OCI-LY1 (cell line): ENCODE measurements around the gene TPSD1.
"Not testable (repeated sequence)": the region's sequence is repeated elsewhere in the genome, so short reads cannot be mapped to it uniquely, and the experiment has no call there.

Experiments
- H2AFZ ChIP-seq: fragments of 200-600 bp; sonication (generic), shearing (Covaris generic); 2 replicates; pipeline ENCODE4 v1.6.0; 2014; ENCODE audit warnings: antibody characterized with exemption, mild to moderate bottlenecking, low read length
- H3F3A ChIP-seq: fragments of 200-600 bp; sonication (generic), shearing (Covaris generic); 2 replicates; pipeline ENCODE4 v1.6.0; 2014; ENCODE audit warnings: mild to moderate bottlenecking, antibody characterized with exemption, low read length, moderate library complexity; ENCODE audit not compliant: insufficient read depth
- H3K27ac ChIP-seq: fragments of 200-600 bp; sonication (generic); 2 replicates; pipeline ENCODE4 v1.5.1; 2014; ENCODE audit warnings: low read length, mixed run types, mild to moderate bottlenecking, low read depth; ENCODE audit not compliant: poor library complexity, severe bottlenecking
- H3K27me3 ChIP-seq: fragments of 200-600 bp; sonication (generic); 2 replicates; pipeline ENCODE4 v1.6.0; 2014; ENCODE audit warnings: antibody characterized with exemption, mild to moderate bottlenecking, low read length, moderate library complexity; ENCODE audit not compliant: insufficient read depth
- H3K36me3 ChIP-seq: fragments of 200-600 bp; sonication (generic); 2 replicates; pipeline ENCODE4 v1.6.1; 2014; ENCODE audit warnings: mild to moderate bottlenecking, antibody characterized with exemption, low read length, moderate library complexity, mixed read lengths; ENCODE audit not compliant: insufficient read depth
- H3K4me1 ChIP-seq: fragments of 200-600 bp; sonication (generic); 2 replicates; pipeline ENCODE4 v1.5.1; 2014; ENCODE audit warnings: mild to moderate bottlenecking, low read length, moderate library complexity; ENCODE audit not compliant: insufficient read depth, severe bottlenecking
- H3K4me2 ChIP-seq: fragments of 200-600 bp; sonication (generic), shearing (Covaris generic); 2 replicates; pipeline ENCODE4 v1.6.1; 2014; ENCODE audit warnings: low read length
- H3K4me3 ChIP-seq: fragments of 200-600 bp; sonication (generic); 2 replicates; pipeline ENCODE4 v1.5.1; 2014; ENCODE audit warnings: low read length, low read depth, mild to moderate bottlenecking, mixed read lengths; ENCODE audit not compliant: poor library complexity, severe bottlenecking
- H3K79me2 ChIP-seq: fragments of 200-600 bp; shearing (Covaris generic); 2 replicates; pipeline ENCODE4 v1.6.1; 2016; ENCODE audit warnings: mixed run types, low read length, mixed read lengths; ENCODE audit not compliant: insufficient read depth
- H3K9ac ChIP-seq: fragments of 200-600 bp; sonication (generic), shearing (Covaris generic); 2 replicates; pipeline ENCODE4 v1.6.1; 2014; ENCODE audit warnings: mild to moderate bottlenecking, low read length, mixed read lengths
- H3K9me2 ChIP-seq: fragments of 200-600 bp; sonication (generic), shearing (Covaris generic); 2 replicates; pipeline ENCODE4 v1.6.1; 2014; ENCODE audit warnings: low read depth, mild to moderate bottlenecking, low read length, mixed read lengths
- H3K9me3 ChIP-seq: fragments of 200-600 bp; shearing (Covaris generic); 2 replicates; pipeline ENCODE4 v1.6.1; 2014; ENCODE audit warnings: low read length, mixed read lengths
- H4K20me1 ChIP-seq: fragments of 200-600 bp; sonication (generic), shearing (Covaris generic); 2 replicates; pipeline ENCODE4 v1.6.0; 2016; ENCODE audit warnings: mild to moderate bottlenecking, low read length; ENCODE audit not compliant: insufficient read depth
- CTCF ChIP-seq: fragments of 200-600 bp; sonication (generic), shearing (Covaris generic); IDR thresholded peaks from 2 replicates; pipeline ENCODE4 v1.5.1; 2017; ENCODE audit warnings: mild to moderate bottlenecking, antibody characterized with exemption, low read length, moderate library complexity, mixed read lengths
- EZH2 ChIP-seq: fragments of 200-600 bp; sonication (generic), shearing (Covaris generic); IDR thresholded peaks from 2 replicates; pipeline ENCODE4 v1.8.0; 2017; ENCODE audit warnings: borderline replicate concordance, mixed run types, mild to moderate bottlenecking, antibody characterized with exemption, low read length, moderate library complexity, mixed read lengths

Gene TPSD1

GRCh38 chr16:1237990-1238389 is 17.9 kb upstream of the TPSD1 start:
- H3K4me2 ChIP-seq: no peak overlapping the region
- H3K9ac ChIP-seq: no peak overlapping the region
- H3F3A ChIP-seq: no peaks in the 10 kb centered on the region
- H4K20me1 ChIP-seq: no peaks in the 10 kb centered on the region
- no peaks in the 10 kb centered on the region for H3K27me3 ChIP-seq
- no peaks in the 10 kb centered on the region for H3K4me1 ChIP-seq
- no peak overlapping the region for H3K27ac ChIP-seq
- no peak for TF ChIP-seq EZH2
- TF ChIP-seq CTCF: no peak
- no peak overlapping the region for H2AFZ ChIP-seq
- no peak overlapping the region for H3K4me3 ChIP-seq
- no peaks in the 10 kb centered on the region for H3K36me3 ChIP-seq
- H3K9me3 ChIP-seq: no peaks in the 10 kb centered on the region
- H3K9me2 ChIP-seq: no peaks in the 10 kb centered on the region
- no peaks in the 10 kb centered on the region for H3K79me2 ChIP-seq

- not testable (repeated sequence) for H3K9me3 ChIP-seq, H3K36me3 ChIP-seq, H2AFZ ChIP-seq, H3F3A ChIP-seq, H4K20me1 ChIP-seq, H3K4me2 ChIP-seq, H3K27ac ChIP-seq, H3K9me2 ChIP-seq, H3K27me3 ChIP-seq, H3K4me1 ChIP-seq, H3K9ac ChIP-seq, H3K4me3 ChIP-seq, H3K79me2 ChIP-seq
These were observed 17.0 kb upstream of the TPSD1 start for GRCh38 chr16:1238909-1239308.

- not testable (repeated sequence) for H3K79me2 ChIP-seq, H3F3A ChIP-seq, H2AFZ ChIP-seq, H3K27me3 ChIP-seq, H3K36me3 ChIP-seq, H3K9me2 ChIP-seq, H3K4me3 ChIP-seq, H3K4me2 ChIP-seq, H3K27ac ChIP-seq, H4K20me1 ChIP-seq, H3K9me3 ChIP-seq, H3K4me1 ChIP-seq, H3K9ac ChIP-seq
These were observed 16.3 kb upstream of the TPSD1 start for GRCh38 chr16:1239575-1239974.

- H3K79me2 ChIP-seq, H3K36me3 ChIP-seq, H3K4me3 ChIP-seq, H3K27me3 ChIP-seq, H3K27ac ChIP-seq, H3F3A ChIP-seq, H3K4me1 ChIP-seq, H3K9me2 ChIP-seq, H4K20me1 ChIP-seq, H3K4me2 ChIP-seq, H2AFZ ChIP-seq, H3K9ac ChIP-seq, H3K9me3 ChIP-seq: not testable (repeated sequence)
These were observed 15.4 kb upstream of the TPSD1 start, which contains the start of gene TPSAB1 for GRCh38 chr16:1240436-1240835. TSS of gene TPSAB1 (plus strand) at chr16:1240705. CDS start at chr16:1240939, 234 bp downstream.

GRCh38 chr16:1241081-1241480 is 14.8 kb upstream of the TPSD1 start:
- not testable (repeated sequence) for H4K20me1 ChIP-seq, H3K9me3 ChIP-seq, H2AFZ ChIP-seq, H3K27me3 ChIP-seq, H3K79me2 ChIP-seq, H3K4me2 ChIP-seq, H3K9me2 ChIP-seq, H3K4me3 ChIP-seq, H3K4me1 ChIP-seq, H3K27ac ChIP-seq, H3F3A ChIP-seq, H3K36me3 ChIP-seq, H3K9ac ChIP-seq

GRCh38 chr16:1243363-1243762 is 12.5 kb upstream of the TPSD1 start:
- H3K4me3 ChIP-seq, H3K4me2 ChIP-seq, H3K36me3 ChIP-seq, H2AFZ ChIP-seq, H3K27ac ChIP-seq, H3K4me1 ChIP-seq, H3F3A ChIP-seq, H3K27me3 ChIP-seq, H3K9me3 ChIP-seq, H3K9me2 ChIP-seq, H3K79me2 ChIP-seq, H4K20me1 ChIP-seq, H3K9ac ChIP-seq: not testable (repeated sequence)

GRCh38 chr16:1243907-1244850 is 11.7 kb upstream of the TPSD1 start:
- H3F3A ChIP-seq, H3K27me3 ChIP-seq, H2AFZ ChIP-seq, H3K9me3 ChIP-seq, H4K20me1 ChIP-seq, H3K79me2 ChIP-seq, H3K36me3 ChIP-seq, H3K9me2 ChIP-seq, H3K4me2 ChIP-seq, H3K4me3 ChIP-seq, H3K27ac ChIP-seq, H3K4me1 ChIP-seq, H3K9ac ChIP-seq: not testable (repeated sequence)
